Islet precursor cell (in vitro differentiated cells): Measurements from ENCODE around the gene PIK3CD.
"Not testable (repeated sequence)": the region's sequence is repeated elsewhere in the genome, so short reads cannot be mapped to it uniquely, and the experiment has no call there.

Experiments used
- DNase-seq: peaks from one replicate; pipeline ENCODE4 v3.0.0-alpha.2; 2018

The PIK3CD gene

DNA sequence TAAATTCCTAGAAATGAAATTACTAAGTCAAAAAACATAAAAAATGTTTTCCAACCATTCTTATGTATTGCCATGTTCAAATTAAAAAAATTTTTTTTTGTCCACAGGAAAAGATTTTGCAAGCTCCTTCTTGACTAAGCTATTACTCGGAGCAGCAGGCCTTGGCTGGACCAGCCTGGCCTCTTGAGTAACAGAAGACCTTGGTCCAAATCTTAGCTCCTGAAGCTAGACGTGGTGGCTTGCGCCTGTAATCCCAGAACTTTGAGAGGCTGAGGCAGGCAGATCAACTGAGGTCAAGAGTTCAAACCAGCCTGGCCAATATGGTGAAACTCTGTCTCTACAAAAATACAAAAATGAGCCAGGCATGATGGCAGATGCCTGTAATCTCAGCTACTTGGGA is 94.7 kb downstream of the PIK3CD start:
- DNase-seq, result no peak

DNA sequence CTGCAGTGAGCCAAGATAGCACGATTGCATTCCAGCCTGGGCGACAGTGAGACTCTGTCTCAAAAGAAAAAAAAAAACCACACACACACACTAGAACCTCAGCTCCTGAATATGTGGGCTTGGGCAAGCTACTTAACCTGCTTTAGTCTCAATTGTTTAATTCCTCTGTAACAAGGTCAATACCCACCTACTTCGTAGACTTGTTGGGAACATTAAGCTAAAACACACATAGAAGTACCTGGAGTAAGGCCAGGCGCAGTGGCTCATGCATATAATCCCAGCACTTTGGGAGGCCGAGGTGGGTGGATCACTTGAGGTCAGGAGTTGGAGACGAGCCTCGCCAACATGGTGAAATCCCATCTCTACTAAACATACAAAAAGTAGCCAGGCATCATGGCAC is 95.1 kb downstream of the PIK3CD start:
- DNase-seq, result no peak

DNA sequence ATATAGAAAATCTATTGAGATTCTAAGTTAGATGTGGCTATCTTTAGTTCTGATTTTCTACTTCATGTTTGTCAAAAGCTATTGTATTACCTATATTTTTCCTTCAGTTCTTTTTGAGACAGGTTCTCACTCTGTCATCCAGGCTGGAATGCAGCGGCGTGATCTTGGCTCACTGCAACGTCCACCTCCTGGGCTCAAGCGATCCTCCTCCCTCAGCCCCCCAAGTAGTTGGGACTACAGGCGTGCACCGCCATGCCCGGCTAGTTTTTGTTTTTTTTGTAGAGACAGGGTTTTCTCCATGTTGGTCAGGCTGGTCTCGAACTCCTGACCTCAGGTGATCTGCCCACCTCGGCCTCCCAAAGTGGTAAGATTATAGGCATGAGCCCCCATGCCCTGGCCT is 96.9 kb downstream of the PIK3CD start:
- DNase-seq, result not testable (repeated sequence)

DNA sequence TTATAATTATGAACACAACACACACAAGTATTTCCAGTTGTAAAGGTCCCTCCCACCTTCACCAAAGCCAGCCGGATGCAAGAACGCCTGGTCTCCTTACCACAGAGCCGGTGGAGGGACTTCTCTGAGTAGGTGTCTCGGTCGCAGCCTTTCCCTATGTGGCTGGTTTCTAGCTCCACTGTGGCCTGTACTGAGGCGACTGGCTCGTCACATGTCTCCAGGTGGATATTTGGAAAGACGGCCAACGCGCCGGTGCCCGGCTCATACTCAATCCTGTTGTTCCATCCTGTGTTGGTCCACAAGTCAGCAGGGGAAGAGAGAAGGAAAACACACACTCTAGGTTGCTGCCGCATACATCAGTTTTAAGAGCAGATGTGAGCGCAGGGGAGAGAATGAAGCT is 97.8 kb downstream of the PIK3CD start:
- no peak for DNase-seq

DNA sequence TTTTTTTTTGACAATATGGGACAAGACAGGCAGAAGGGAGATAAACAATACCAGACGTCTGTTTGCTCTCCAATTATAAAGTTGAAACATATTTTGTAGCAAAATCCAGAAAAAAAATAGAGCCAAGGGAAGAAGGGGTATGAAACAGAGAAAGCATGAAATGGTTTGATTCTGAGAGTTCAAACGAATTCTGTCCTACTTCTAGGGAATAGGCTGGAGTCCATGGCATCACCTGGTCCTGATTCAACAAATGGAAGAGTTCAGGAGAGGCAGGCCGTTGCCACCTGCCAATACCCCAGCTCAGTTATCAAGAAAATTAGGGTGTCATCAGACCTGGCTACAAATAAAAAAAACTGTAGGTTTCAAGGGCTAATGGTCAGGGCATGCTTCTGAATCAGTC is 100.4 kb downstream of the PIK3CD start:
- no peak for DNase-seq

DNA sequence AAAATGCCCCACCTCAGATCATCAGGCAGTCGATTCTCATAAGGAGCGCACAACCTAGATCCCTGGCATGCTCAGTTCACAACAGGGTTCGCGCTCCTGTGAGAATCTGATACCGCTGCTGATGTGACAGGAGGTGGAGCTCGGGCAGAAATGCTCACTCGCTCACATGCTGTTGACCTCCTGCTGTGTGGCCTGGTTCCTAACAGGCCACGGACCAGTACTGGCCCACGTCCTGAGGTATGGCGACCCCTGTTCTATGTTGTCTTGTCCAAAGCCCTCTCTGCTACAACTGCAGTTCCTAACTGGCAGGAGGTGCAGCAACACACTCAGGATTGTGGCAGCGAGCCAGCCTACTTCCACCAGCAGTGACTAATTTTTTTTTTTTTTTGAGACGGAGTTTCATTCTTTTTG is 101.6 kb downstream of the PIK3CD start:
- no peak for DNase-seq

DNA sequence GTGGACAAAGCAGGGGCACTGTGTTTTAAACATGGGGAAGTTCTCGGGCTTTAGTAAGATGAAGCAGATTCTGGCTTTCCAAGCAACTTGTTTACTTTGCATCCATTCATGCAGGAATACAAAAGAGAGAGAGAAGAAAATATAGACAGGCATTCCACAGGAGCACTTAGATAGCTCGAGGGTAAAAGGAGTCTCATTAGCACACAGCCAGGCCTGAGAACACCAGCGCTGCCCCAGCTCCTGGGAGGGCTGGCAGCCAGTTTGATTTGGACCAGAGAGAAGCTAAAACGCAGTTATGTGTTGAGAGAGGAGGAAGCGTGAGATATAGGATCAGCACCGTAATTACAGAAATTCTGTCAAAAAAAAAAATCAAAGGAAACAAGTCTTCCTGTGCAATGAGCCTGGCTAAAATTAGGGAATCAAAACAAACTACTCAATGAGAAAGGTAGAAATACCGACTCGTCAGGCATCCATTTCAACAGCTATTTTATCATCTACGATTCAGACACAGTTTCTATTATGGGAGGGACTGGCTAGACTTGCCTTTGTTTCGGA is 104.0 kb downstream of the PIK3CD start:
- peak; percentile 84 for DNase-seq

DNA sequence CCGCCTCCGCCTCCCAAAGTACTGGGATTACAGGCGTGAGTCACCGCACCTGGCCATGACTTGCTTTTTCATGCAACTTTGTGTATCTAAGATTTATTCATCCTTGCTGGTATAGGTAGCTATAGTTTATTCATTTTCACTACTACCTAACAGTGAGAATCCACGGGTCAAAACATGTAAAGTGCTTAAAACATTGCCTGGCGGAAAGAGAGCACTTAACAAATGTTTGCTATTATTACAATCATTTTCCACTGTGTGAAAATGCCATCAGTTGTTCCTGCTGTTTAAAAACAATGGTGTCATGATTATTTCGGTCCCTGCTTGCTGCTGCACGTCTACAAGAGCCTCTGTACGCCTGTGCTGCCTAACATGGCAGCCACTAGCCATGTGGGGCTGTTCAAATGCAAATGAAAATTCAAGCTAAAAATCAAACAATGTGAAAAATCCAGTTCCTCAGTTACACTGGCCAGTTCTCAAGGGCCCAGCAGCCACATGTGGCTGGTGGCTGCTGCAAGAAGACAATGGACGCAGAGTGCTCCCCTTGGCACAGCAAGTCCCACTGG is 107.1 kb downstream of the PIK3CD start:
- DNase-seq, result no peak

DNA sequence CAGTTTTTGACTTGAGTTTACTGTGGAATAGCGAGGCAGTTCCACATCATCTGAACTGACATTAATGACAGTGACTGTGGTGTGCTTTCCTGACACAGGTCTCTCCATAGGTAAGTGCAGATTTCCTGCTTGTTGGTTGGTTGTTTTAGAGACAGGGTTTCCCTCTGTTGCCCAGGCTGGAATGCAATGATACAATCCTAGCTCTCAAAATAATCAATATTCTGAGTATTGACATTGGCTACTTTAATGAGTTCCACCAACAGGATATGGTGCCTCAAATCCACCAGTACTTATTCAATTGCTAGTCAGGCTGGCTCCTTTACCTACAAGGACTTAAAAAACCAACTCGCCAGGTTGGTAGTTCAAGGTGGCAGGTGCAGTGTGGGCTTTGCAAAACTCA is 108.4 kb downstream of the PIK3CD start:
- no peak for DNase-seq

DNA sequence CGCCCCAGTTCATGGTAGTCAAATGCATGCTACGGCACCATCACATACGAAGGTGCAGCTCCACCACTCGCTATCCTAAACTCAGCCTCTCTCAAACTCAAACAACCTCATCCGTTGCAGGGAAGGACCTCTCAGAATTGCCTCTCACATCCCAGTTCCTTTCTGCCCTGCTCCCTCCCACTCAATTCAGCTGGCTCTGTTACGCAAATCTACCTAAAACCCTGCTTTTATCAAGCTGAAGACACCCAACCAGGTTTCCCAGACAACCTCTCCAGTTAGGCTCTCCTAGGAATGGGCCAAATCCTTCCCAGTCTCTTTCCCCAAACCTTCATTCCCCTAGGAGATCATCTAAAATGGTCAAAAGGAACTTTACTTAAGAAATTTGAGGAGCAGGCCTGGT is 109.3 kb downstream of the PIK3CD start:
- no peak for DNase-seq

DNA sequence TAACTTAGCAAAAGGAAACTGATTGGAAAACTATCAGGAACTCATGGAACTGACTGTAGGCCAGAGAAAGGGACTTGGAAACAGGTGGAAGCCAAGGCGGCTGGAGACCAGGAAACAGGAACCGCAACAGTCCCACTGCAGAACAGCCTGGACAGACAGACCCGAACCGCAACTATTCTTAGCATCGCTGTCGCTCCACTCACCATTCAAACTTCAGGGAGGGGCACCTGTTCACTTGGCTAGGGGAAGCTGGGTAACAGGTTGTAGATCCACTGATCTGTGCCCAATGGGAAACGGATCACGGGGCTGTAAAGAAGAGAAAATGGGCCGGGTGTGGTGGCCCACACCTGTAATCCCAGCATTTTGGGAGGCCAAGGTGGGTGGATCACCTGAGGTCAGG is 110.3 kb downstream of the PIK3CD start:
- DNase-seq, result no peak

DNA sequence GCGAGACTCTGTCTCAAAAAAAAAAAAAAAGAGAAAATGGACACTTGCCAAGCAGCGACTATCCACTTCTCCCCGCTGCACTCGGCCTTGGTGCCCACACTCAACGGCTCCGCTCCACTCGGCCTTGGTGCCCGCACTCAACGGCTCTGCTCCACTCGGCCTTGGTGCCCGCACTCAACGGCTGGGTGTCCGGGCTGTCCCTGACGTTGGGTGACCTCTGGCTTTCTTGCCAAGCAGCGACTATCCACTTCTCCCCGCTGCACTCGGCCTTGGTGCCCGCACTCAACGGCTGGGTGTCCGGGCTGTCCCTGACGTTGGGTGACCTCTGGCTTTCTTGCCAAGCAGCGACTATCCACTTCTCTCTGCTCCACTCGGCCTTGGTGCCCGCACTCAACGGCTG is 110.9 kb downstream of the PIK3CD start:
- not testable (repeated sequence) for DNase-seq

DNA sequence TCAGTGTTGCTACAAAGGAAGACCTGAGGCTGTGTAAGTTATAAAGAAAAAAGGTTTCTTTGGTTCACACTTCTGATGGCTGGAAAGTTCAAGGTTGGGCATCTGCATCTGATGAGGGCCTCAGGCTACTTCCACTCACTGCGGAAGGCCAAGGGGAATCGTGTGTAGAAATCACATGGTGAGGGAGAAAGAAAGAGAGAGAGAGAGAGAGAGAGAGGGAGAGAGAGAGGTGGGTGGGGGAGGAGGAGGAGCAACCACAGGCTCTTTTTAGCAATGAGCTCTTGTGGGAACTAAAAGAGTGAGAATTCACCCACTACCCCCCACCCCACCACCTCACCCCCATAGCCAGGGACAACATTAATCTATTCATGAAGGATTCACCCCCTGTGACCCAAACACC is 112.4 kb downstream of the PIK3CD start:
- DNase-seq, result no peak

DNA sequence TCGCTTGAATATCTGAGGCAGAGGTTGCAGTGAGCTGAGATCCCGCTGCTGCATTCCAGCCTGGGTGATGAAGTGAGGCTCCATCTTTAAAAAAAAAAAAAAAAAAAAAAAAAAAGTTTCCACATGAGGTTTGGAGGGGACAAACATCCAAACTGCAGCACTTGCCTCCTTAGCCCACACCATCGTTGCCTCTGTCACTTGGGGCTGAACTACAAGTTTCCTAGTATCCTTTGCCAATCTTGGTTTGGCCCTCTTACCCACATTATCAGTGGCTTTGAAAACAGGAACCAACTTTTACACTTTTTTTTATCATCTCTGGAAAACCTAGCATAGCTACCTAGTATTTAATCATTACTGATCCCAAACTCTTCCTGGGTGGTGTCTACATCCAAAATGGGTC is 113.0 kb downstream of the PIK3CD start:
- DNase-seq, result no peak

DNA sequence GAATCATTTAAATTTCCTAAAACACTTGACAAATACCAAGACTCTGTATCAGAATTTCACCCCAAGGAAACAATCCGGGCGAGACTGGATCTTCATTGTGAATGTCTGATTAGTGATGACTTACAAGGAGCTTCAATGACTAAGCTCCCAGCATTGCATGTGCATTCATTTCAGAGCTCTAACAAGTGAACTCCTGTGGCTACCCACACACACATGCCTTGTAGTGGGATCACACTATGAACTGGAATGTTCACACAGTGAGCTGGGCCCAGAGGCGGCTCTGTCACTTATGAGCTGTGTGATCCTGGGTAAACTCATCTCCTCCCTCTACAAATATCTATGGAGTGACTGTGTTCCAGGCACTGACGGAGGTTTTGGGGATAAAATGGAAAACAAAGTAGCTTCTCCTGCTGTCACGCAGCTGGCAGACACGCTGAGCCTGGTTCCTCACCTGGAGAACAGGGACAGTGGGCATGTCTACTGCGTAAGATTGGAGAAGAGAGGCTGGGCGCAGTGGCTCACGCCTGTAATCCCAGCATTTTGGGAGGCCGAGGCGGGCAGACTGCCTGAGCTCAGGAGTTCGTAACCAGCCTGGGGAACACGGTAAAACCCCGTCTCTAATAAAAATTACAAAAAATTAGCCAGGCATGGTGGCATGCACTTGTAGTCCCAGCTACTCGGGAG is 115.4 kb downstream of the PIK3CD start:
- DNase-seq, result peak; percentile 92

DNA sequence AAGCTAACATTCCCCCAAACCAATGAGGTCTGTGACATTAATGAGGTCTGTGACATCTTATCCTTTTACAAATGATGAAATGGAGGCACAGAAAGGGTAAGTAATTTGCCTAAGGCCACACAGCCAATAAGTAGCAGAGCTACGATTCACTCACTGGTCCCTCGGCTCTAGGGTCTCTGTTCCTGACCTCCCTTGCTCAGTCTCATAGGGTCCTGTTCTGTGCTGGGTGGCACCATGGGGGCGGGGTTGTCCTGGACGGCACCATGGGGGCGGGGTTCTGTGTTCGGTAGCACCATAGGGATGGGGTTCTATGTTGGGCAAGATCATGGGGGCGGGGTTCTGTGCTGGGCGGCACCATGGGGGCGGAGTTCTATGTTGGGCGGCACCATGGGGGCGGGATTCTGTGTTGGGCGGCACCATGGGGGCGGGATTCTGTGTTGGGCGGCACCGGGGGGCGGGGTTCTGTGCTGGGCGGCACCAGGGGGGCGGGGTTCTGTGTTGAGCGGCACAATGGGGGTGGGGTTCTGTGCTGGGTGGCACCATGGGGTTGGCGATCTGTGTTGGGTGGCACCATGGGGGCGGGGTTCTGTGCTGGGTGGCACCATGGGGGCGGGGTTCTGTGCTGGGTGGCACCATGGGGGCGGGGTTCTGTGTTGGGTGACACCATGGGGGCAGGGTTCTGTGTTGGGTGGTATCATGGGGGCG is 116.6 kb downstream of the PIK3CD start:
- DNase-seq, result no peak

DNA sequence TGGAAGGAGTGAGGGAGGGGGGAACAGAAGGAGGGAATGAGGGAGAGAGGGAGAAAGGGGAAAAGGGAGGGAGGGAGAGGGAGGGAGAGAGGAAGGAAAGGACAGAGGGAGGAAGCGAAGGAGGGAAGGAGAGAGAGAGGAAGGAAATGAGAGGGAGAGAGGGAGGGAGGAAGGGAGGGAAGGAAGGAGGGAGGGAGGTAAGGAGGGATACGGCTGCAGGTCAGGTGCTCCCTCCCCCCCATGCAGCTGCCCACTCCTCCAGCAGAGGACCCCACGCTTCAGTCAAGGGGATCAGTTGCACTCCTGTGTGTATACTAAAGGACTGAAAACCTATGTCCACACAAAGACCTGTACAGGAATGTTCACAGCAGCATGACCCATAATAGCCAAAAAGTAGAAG is 117.5 kb downstream of the PIK3CD start:
- no peak for DNase-seq

DNA sequence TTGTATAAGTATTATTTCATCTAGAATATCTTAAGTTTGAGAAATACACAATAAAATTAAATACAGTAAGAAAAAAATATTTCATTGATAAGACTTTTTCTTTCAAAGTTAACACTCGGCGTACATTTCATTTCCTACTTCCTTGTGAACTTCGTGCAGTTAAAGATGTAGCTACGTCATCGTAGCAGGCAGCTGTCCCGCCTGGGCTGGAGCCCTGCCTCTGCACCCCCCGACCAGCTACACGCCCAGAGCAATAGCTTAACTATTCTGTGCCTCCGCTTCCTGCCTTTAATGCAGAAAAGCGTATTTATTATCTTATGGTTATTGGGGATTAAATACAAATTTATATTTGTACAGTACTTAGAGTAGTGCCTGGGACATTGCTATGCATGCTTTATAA is 118.8 kb downstream of the PIK3CD start:
- DNase-seq, result no peak

DNA sequence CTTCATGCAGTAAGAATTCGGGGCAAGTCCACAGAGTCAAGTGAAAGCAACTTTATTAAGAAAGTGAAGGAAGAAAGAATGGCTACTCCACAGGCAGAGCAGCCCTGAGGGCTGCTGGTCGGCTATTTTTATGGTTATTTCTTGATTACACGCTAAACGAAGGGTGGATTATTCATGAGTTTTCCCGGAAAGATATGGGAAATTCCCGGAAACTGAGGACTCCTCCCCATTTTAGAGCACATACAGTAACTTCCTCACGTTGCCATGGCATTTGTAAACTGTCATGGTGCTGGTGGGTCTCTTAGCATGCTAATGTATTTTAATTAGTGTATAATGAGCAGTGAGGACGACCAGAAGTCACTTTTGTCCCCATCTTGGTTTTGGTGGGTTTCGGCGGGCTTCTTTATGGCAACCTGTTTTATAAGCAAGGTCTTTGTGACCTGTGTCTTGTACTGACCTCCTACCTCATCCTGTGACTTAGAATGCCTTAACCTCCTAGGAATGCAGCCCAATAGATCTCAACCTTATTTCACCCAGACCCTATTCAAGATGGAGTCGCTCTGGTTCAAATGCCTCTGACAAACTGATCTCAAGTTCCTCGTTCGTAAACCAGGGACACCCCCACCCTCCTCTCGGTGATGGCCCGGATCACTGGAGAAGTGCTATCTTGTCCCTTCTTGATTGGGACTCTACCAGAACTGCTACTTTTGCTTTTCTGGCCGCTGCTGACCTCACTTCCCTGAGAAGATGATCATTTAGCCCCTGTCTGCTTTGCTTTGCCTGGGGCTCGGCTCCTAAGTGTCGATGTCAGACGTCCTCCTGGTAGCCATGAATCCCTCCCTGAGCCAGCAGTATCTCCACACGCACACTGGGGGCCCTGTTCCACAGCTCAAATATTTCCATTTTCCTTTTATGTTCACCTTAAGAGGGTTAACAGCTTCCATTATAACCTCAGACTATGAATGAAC is 123.5 kb downstream of the PIK3CD start:
- DNase-seq, result peak; percentile 68

DNA sequence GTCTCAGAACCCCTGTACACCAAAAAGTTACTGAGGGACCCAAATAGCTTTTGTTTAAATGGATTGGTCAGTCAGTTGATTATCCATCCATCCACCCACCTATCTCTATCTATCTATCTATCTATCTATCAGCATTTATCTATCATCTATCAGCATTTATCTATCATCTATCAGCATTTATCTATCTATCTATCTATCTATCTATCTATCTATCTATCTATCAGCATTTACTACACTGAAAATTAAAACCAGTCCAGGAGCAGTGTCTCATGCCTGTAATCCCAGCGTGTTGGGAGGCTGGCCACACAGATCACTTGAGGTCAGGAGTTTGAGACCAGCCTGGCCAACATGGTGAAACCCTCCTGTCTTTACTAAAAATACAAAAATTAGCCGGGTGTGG is 125.2 kb downstream of the PIK3CD start:
- no peak for DNase-seq
